ENCODE data around the gene GPR173. TPM values are rescaled to one million over a fixed set of nuclear protein-coding genes. Genes with fewer than 3 reads are reported as not detected.

GPR173 gene, protein sequence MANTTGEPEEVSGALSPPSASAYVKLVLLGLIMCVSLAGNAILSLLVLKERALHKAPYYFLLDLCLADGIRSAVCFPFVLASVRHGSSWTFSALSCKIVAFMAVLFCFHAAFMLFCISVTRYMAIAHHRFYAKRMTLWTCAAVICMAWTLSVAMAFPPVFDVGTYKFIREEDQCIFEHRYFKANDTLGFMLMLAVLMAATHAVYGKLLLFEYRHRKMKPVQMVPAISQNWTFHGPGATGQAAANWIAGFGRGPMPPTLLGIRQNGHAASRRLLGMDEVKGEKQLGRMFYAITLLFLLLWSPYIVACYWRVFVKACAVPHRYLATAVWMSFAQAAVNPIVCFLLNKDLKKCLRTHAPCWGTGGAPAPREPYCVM
- 13.2 TPM for total RNA-seq

DNA sequence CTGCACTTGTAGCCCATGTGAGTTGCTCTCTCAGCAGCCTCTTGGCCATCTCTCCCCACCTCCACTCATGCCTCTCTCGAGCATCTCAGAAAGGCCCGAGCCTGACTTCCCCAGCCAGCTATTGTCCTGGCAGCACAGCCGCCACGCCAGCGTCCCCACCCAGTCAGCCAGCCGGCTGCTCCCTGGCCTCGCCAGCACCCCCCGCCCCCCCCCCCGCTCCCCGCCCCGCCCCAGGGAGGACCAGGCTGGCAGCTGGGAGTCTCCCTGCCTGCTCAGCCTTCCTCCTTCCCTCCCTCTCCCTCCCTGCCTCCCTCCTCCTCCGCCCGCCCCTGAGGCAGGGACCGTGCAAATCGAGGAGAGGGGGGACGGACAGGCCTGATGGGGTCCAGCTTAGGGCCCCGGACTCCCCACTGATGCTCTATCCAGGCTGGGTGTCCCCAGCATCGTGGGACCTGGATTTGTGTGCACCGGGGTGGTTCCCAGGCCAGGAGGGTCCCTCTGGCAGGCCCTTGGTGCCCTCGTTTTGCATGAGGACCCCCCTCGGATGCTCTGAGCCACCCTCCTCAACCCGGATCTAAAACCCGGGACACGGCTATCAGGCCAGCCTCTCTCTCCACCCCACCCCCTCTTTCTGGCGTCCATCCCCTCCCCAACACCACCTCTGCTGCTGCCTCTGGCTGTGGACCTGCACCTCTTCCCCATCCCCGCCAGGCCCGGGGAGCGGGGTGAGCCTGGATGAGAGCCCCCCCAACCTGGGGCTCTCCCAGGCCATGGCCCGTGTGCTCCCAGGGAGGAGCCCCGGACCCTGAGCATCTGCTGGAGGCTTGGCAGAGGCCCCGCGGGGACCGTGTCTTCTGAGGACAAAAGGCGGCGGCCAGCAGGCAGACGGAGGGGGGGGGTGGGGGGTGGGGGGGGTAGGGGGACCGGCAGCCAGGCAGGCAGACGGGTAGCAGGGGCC, at the start of gene GPR173:
Gene GPR173, plus strand, starts transcription at position 621 of the 958 bp plus-strand sequence. CDS start 27,833 bp downstream, outside the sequence.
- peak; percentile 68 for DNase-seq (ENCODE audit: low spot score)

GRCh38 chrX:53000447-53001135, 48.0 kb upstream of the GPR173 start:
- intact Hi-C loops (cut with DNase I): no loop called here
- no peak for DNase-seq (ENCODE audit: low spot score)
- ATAC-seq: no peak

More for the DNA sequence above, at the start of gene GPR173:
- ATAC-seq: peak; percentile 96
- intact Hi-C loops (cut with DNase I): no loop called here

DNA sequence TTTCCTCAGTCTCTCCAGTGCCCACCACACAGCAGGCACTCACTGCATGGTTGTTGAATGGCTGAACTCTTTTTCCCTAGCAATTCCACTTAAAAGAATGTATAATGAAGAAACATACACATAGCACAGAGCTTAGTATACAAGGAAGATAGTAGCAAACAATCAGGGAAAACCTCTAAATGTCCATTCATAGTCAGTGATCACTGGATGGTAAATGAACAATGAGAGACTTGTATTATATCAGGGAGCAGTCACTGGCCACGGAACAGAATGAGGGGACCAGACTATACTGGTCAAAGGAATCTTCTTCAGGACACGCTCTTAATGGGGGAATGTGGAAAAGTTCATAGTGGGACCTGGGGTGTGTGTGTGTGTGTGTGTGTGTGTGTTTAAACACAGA, 46.6 kb upstream of the GPR173 start:
- ATAC-seq (no peak), DNase-seq (ENCODE audit: low spot score) (no peak)
- intact Hi-C loops (cut with DNase I): no loop called here

DNA sequence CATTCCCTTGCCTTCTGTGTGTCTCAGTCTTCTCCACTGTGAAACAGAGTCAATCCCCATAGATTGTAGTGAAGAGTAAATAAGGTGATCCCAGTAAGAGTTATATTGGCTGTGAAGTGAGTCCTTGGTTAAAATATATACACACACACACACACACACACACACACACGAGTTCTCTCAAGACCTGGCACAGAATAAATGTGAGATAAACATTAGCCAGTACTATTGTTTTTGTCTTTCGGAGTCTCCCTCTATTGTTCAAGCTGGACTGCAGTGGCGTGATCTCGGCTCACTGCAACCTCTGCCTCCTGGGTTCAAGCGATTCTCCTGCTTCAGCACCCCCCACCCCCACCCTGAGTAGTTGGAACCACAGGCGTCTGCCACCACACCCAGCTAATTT, 45.5 kb upstream of the GPR173 start:
- DNase-seq (ENCODE audit: low spot score) (no peak), ATAC-seq (no peak)
- intact Hi-C loops (cut with DNase I): no loop called here

GRCh38 chrX:53004038-53004437, 44.6 kb upstream of the GPR173 start:
- DNase-seq (ENCODE audit: low spot score): no peak
- intact Hi-C loops (cut with DNase I): no loop called here
- ATAC-seq: no peak

DNA sequence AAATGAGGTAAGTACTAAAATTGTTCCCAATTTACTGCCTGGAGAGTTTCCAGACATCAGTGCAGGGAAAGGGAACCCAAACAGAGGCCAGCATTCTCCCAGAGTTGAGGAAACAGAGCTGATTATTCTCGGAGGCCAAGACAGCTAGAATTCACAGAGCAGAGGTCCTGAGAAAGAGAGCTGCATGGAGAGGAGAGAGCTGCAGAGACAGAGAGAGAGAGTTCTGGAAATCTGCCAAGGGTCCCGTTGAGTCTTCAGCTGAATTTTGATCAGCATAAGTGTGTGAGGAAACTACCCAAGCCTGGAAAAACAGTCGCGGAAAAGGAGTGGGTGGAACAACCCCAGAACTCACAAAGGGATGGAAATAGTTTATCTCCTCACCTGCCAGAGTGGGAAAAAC, 43.8 kb upstream of the GPR173 start:
- DNase-seq (ENCODE audit: low spot score) (no peak), ATAC-seq (no peak)
- intact Hi-C loops (cut with DNase I): no loop called here

GRCh38 chrX:53005327-53005726, 43.3 kb upstream of the GPR173 start:
- DNase-seq (ENCODE audit: low spot score): no peak
- intact Hi-C loops (cut with DNase I): no loop called here
- ATAC-seq: no peak

- DNase-seq (ENCODE audit: low spot score): no peak
- no peak for ATAC-seq
- intact Hi-C loops (cut with DNase I): no loop called here
Observed at GRCh38 chrX:53009032-53009431, 39.6 kb upstream of the GPR173 start.

GRCh38 chrX:53013291-53013690, 35.3 kb upstream of the GPR173 start:
- DNase-seq (ENCODE audit: low spot score) (no peak), ATAC-seq (no peak)
- intact Hi-C loops (cut with DNase I): no loop called here

GRCh38 chrX:53018627-53019026, 30.0 kb upstream of the GPR173 start:
- intact Hi-C loops (cut with DNase I): no loop called here
- DNase-seq (ENCODE audit: low spot score) (no peak), ATAC-seq (no peak)

DNA sequence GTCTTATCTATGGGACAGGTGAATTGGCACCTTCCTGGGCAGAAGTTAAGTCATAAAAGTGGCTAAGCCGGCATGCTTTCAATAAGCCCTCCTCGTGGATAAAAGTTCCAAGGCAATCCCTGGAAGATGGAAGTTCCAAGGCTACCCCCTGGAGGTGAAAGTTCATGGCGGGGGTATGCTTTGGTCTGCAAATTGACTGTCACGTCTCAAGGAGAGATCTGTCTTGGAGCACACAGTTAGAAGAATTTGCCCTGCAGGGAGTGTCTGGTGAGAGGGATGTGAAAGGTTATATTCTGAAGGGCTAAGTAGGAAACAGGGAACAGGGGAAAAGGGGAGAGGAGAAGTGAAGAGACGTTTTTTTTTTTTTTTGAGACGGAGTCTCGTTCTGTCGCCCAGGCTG, 26.2 kb upstream of the GPR173 start:
- DNase-seq (ENCODE audit: low spot score): no peak
- intact Hi-C loops (cut with DNase I): no loop called here
- ATAC-seq: no peak

- intact Hi-C loops (cut with DNase I): no loop called here
- no peak for ATAC-seq
- DNase-seq (ENCODE audit: low spot score): no peak
Observed at GRCh38 chrX:53028678-53029077, 19.9 kb upstream of the GPR173 start.

GRCh38 chrX:53031380-53031779, 17.2 kb upstream of the GPR173 start:
- ATAC-seq (no peak), DNase-seq (ENCODE audit: low spot score) (no peak)
- intact Hi-C loops (cut with DNase I): no loop called here

DNA sequence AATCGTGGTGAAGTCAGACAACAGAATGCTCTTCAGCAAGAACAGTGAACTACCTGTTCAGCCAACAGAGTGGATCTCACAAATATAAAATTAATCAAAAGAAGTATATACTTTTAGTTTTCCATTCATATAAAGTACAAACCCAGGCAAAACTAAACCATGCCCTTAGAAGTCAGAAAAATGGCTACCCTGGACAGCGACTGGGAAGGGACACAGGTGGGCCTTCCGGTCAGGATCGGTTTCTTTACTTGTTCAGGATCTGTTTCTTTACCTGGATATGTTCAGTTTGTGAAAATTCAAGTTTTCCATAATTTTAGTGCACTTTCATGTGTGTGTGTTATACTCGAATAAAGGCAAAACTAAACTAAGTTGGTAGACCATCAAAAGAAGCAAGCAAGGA, 12.4 kb upstream of the GPR173 start:
- intact Hi-C loops (cut with DNase I): no loop called here
- DNase-seq (ENCODE audit: low spot score) (no peak), ATAC-seq (no peak)

DNA sequence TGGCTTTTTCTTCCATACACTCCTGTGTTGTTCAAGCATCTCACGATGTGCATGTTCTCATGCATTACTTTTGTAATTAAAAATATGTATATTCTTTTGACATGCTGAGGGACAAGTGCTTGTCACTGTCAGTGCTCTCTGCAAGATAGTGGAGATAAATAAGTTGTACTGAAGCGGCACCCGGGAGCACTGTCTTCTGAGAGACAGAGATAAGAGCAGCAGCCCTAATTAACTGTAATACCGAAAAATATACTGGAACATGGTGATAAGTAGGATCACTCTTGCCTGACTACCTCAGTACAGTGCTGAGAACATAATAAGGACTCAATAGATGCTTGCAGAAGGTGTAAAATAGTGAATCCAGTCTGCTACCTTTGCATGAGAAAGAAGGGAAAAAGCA, 9.4 kb upstream of the GPR173 start:
- DNase-seq (ENCODE audit: low spot score): no peak
- ATAC-seq: no peak
- intact Hi-C loops (cut with DNase I): no loop called here

DNA sequence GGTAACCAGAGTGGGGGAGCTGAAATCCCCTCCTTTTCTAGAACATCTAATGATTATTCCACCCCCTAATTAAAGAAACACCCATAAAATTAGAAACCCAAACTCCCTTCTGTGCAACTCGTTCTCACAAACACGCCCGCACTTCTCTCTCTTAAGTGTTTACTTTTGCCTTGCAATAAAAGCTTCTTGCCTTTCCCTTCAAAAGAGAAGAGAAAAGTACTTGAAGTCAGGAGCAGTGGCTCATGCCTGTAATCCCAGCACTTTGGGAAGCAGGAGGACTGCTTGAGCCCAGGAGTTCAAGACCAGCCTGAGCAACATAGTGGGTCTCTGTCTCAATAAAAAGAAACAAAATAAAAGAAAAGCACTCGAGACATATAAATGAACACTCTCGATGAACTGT, 3.6 kb upstream of the GPR173 start:
- ATAC-seq: no peak

GRCh38 chrX:53047228-53047627, 1.4 kb upstream of the GPR173 start:
- intact Hi-C loops (cut with DNase I): no loop called here
- DNase-seq (ENCODE audit: low spot score): no peak
- no peak for ATAC-seq

More for the DNA sequence above, 3.6 kb upstream of the GPR173 start:
- intact Hi-C loops (cut with DNase I): no loop called here
- DNase-seq (ENCODE audit: low spot score): no peak

DNA sequence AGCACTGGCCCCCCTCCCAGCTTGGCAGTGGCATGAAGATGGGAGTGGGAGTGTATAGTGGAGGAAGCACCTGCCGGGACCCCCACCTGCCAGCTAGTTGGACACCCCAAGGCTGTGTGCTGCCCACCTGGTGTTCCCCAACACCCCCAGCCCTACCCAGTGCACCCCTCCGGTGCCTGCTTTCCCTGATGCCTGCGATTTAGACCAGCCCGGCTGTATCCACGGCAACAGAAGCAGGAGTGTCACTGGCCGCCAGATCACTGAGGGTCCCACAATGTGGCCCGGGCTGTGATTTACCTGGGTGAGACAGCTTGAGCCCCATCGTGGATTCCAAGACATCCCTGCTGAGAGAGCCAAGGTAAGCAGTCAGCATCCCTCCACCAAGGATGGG, 533 bp downstream of the GPR173 start:
- ATAC-seq (peak; percentile 6), DNase-seq (ENCODE audit: low spot score) (no peak)
- intact Hi-C loops (cut with DNase I): no loop called here

- ATAC-seq: no peak
- DNase-seq (ENCODE audit: low spot score): no peak
- intact Hi-C loops (cut with DNase I): loop anchor here (5.0 kb wide), 1 partner anchor 54 kb away; no protein-coding TSS in a partner anchor
Observed at GRCh38 chrX:53050841-53051240, 2.3 kb downstream of the GPR173 start.
